Measurements from ENCODE around the gene LPAR5. TPM values are rescaled to one million over a fixed set of nuclear protein-coding genes. Genes with fewer than 3 reads are reported as not detected.

Gene LPAR5
- total RNA-seq, 1 experiment from 2014 or later: 0.20 TPM

DNA sequence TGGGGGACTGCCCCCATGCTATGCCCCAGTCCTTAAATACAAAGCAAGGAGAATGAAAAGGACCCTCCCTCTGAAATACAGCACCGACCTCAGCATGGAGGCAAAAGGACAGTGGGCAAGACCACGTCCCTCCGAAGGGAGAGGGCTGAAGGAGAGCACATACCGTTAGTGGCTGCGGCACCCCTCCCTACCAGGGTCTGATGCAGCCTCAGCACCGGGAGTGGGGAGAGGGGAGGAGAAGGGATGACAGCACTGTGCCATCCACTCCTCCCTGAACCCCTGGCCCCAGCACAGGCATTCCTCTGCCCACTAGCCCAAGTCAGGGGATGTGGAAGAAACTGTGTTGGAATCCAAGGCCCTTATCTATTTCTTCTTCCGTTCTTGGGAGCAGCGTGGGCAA, 15.1 kb upstream of the LPAR5 start (continued):
- TF ChIP-seq, protein P1, sequence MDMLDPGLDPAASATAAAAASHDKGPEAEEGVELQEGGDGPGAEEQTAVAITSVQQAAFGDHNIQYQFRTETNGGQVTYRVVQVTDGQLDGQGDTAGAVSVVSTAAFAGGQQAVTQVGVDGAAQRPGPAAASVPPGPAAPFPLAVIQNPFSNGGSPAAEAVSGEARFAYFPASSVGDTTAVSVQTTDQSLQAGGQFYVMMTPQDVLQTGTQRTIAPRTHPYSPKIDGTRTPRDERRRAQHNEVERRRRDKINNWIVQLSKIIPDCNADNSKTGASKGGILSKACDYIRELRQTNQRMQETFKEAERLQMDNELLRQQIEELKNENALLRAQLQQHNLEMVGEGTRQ (CRISPR knock-in tag; IDR thresholded peaks at IDR 0.05): no peak
- TF ChIP-seq, protein P2, sequence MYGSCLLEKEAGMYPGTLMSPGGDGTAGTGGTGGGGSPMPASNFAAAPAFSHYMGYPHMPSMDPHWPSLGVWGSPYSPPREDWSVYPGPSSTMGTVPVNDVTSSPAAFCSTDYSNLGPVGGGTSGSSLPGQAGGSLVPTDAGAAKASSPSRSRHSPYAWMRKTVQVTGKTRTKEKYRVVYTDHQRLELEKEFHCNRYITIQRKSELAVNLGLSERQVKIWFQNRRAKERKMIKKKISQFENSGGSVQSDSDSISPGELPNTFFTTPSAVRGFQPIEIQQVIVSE (CRISPR knock-in tag; IDR thresholded peaks at IDR 0.05; ENCODE audit: borderline replicate concordance): no peak
- no peak for TF ChIP-seq MXD4 (CRISPR knock-in tag; IDR thresholded peaks at IDR 0.05; ENCODE audit: borderline replicate concordance)
- TF ChIP-seq ZMAT4 (CRISPR knock-in tag; IDR thresholded peaks at IDR 0.05): no peak
- TF ChIP-seq RORB (CRISPR knock-in tag; IDR thresholded peaks at IDR 0.05): no peak

DNA sequence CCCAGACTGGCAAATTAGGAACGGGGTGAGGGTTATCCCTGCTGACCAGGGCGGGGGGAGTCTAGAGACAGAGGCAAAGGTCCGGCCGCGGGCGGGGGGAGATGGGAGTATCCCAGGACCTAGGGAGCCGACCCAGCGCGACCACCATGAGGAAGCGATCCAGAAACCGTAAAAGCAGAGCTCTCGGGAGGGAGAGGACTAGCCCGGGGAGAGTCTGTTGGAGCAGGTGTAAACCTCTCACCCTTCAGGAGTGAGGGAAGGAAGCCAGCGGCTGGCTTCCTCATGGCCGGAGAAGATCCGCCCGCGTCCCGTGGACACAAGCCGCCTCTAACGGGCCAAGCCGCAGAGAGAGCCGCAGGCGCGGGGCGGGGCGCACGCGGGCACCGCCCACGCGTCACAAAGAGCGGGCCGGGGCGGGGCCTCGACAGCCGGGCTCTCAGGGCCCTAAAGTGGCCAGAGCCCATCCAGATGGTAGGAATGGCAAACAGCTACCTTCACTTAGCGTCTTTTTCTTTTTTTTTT, 11.4 kb upstream of the LPAR5 start, which contains the start of gene ACRBP:
TSS of gene ACRBP (minus strand) at position 350 of the 522 bp plus-strand sequence. CDS start at position 284, 66 bp downstream.
- Mint-ChIP-seq H3K36me3 (peaks cover 16% of the 10 kb centered on the region), H3K9me3 (no peaks in the 10 kb centered on the region)
- TF ChIP-seq NFYB (CRISPR knock-in tag; conservative IDR thresholded peaks at IDR 0.05; ENCODE audit: low read depth): no peak
- TF ChIP-seq MLX (CRISPR knock-in tag; IDR thresholded peaks at IDR 0.05): no peak
- TF ChIP-seq GTF2I (CRISPR knock-in tag; conservative IDR thresholded peaks at IDR 0.05): no peak
- no peak for TF ChIP-seq ZNF512 (CRISPR knock-in tag; IDR thresholded peaks at IDR 0.05; ENCODE audit: borderline replicate concordance)
- TF ChIP-seq E2F5 (CRISPR knock-in tag; IDR thresholded peaks at IDR 0.05): 0 out of 2 replicates have a peak, but pooled peaks have one; percentile 20
- no peak for TF ChIP-seq EMX1 (CRISPR knock-in tag; IDR thresholded peaks at IDR 0.05)
- TF ChIP-seq IRF2 (CRISPR knock-in tag; IDR thresholded peaks at IDR 0.05; ENCODE audit: borderline replicate concordance, low read depth): no peak
- TF ChIP-seq ZNF396 (CRISPR knock-in tag; IDR thresholded peaks at IDR 0.05; ENCODE audit: borderline replicate concordance): no peak
- TF ChIP-seq, protein P3, sequence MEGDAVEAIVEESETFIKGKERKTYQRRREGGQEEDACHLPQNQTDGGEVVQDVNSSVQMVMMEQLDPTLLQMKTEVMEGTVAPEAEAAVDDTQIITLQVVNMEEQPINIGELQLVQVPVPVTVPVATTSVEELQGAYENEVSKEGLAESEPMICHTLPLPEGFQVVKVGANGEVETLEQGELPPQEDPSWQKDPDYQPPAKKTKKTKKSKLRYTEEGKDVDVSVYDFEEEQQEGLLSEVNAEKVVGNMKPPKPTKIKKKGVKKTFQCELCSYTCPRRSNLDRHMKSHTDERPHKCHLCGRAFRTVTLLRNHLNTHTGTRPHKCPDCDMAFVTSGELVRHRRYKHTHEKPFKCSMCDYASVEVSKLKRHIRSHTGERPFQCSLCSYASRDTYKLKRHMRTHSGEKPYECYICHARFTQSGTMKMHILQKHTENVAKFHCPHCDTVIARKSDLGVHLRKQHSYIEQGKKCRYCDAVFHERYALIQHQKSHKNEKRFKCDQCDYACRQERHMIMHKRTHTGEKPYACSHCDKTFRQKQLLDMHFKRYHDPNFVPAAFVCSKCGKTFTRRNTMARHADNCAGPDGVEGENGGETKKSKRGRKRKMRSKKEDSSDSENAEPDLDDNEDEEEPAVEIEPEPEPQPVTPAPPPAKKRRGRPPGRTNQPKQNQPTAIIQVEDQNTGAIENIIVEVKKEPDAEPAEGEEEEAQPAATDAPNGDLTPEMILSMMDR (IDR thresholded peaks at IDR 0.05): no peak
- TF ChIP-seq MAX (CRISPR knock-in tag; IDR thresholded peaks at IDR 0.05): 0 out of 2 replicates have a peak, but pooled peaks have one; percentile 28
- no peak for TF ChIP-seq ATF3 (CRISPR knock-in tag; conservative IDR thresholded peaks at IDR 0.05)
- peak; percentile 59 for TF ChIP-seq SP1 (CRISPR knock-in tag; conservative IDR thresholded peaks at IDR 0.05)
- TF ChIP-seq ESRRA (CRISPR knock-in tag; IDR thresholded peaks at IDR 0.05; ENCODE audit: borderline replicate concordance): no peak
- no peak for TF ChIP-seq GRHL2 (CRISPR knock-in tag; IDR thresholded peaks at IDR 0.05; ENCODE audit: insufficient replicate concordance, severe bottlenecking)
- TF ChIP-seq, protein P4, sequence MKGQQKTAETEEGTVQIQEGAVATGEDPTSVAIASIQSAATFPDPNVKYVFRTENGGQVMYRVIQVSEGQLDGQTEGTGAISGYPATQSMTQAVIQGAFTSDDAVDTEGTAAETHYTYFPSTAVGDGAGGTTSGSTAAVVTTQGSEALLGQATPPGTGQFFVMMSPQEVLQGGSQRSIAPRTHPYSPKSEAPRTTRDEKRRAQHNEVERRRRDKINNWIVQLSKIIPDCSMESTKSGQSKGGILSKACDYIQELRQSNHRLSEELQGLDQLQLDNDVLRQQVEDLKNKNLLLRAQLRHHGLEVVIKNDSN (CRISPR knock-in tag; IDR thresholded peaks at IDR 0.05): peak; percentile 39; the same call in 1 of the 2 replicates
- no peak for TF ChIP-seq ZNF425 (CRISPR knock-in tag; conservative IDR thresholded peaks at IDR 0.05)

More for the DNA sequence above, 11.4 kb upstream of the LPAR5 start, which contains the start of gene ACRBP:
- ChIA-PET POLR2A (interaction anchor here (1.0 kb wide), 2 partner anchors 10 to 27 kb away, joined by 3 read pairs; no protein-coding TSS in a partner anchor), CTCF (interaction anchor here (0.7 to 6.2 kb wide), 8 partner anchors 12 to 178 kb away, joined by 4 to 111 read pairs (median 4); partner anchors contain the start of genes LPAR5 and ZNF384)
- Mint-ChIP-seq H3K27me3 (ENCODE audit: low read depth) (peaks cover 29% of the 10 kb centered on the region), H3K4me1 (peaks cover 11% of the 10 kb centered on the region), H3K27ac (peak within 1 kb of the TSS; percentile 25), H3K4me3 (peak within 1 kb of the TSS; percentile 87)
- DNase-seq (ENCODE audit: low spot score) (peak; percentile 76), ATAC-seq (peak; percentile 92)

Data from WTC11 (cell line).